Hypothalamus (tissue), 51 donors: ENCODE results near the gene DCUN1D3.

ENCODE experiments used
- DNase-seq, 51 donors: peaks; one replicate each; lab custom pipeline; 2025; lab: John Stamatoyannopoulos, UW

Gene DCUN1D3

GRCh38 chr16:20894388-20894787 is 5.8 kb downstream of the DCUN1D3 start:
- no peak for DNase-seq

- DNase-seq, result no peak
Measured at GRCh38 chr16:20889625-20890275, 10.4 kb downstream of the DCUN1D3 start.

- DNase-seq, result no peak
Measured at GRCh38 chr16:20887207-20887606, 13.0 kb downstream of the DCUN1D3 start.

DNA sequence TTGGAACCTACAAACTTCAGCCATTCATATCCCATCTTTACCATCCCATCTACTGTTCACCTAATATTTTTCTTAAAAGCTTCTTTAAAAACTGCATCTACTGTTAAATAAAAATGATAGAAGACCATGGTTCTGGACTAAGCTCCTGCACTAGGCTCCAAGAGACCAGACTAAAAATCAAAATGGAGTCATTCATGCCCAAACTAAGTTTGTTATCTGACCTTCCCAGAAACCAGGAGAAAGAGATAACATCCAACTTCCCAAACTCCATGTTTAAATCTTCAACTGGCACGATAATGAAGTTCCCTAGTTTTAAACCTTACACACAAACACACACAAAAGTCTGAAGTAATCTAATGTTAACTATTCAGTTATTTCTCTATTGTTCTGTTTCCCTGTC is 13.8 kb downstream of the DCUN1D3 start:
- DNase-seq, result no peak

DNA sequence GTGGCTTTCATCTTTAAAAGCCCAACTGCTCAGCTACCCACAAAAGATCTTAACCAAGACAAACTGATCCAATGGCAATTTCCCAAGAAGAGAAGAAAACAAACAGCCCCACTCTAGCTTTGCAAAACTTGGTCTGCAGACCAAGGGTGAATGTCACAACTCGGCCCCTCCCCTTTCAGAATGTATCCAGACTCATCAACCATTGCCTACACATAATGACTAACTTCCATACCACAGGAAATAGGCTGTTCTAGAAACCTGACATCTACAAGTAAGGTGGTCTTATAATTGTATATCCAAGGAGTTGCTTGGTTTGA is 16.0 kb downstream of the DCUN1D3 start:
- DNase-seq, result no peak

- no peak for DNase-seq
Measured at GRCh38 chr16:20883554-20884239, 16.5 kb downstream of the DCUN1D3 start.

GRCh38 chr16:20881503-20881878 is 18.7 kb downstream of the DCUN1D3 start:
- no peak for DNase-seq

DNA sequence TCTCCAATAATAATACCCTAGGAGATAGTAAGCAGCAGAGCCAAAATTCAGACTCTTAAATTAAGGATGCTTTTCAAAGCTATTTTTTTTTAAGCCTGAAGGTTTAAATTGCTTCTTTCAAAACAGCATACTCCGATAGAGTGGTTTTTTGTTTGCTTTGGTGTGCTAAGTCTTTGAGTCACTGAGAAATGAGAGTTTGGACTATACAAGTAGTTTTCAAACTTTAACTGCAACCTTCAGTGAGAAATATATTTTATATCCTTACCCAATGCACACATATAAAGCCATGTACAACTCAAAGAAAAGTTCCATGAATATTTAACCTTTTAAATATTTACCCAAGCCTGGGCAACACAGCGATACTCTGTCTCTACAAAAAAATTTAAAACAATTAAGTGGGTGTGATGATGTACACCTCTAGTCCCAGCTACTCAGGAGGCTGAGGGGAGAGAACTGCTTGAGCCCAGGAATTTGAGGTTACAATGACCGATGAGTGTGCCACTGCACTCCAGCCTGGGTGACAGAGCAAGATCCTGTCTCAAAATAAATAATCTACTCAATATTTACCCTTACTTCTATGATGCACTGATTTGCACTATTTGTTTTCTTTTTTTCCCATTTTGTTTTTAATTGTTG is 19.2 kb downstream of the DCUN1D3 start:
- DNase-seq, result no peak

GRCh38 chr16:20879175-20880040 is 20.8 kb downstream of the DCUN1D3 start:
- DNase-seq, result peak in 1 of 51 donors; percentile 41

- DNase-seq, result no peak
Measured at GRCh38 chr16:20878682-20879147, 21.4 kb downstream of the DCUN1D3 start.

DNA sequence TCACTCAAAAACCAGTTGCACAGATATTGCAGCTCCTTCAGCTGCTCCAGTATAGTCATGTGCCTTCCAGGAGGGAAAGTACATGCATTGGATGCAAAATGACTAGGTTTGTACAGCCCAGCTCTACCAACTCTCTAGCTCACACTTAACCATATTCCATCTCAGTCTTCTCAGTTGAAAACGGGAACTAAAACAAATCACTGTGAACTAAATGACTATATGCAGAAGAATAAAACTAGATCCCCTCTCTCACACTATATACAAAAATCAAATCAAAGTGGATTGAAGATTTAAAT is 24.9 kb downstream of the DCUN1D3 start:
- no peak for DNase-seq

GRCh38 chr16:20874088-20874581 is 26.0 kb downstream of the DCUN1D3 start:
- DNase-seq, result no peak

- DNase-seq, result no peak
Measured at GRCh38 chr16:20873331-20873730, 26.8 kb downstream of the DCUN1D3 start.

DNA sequence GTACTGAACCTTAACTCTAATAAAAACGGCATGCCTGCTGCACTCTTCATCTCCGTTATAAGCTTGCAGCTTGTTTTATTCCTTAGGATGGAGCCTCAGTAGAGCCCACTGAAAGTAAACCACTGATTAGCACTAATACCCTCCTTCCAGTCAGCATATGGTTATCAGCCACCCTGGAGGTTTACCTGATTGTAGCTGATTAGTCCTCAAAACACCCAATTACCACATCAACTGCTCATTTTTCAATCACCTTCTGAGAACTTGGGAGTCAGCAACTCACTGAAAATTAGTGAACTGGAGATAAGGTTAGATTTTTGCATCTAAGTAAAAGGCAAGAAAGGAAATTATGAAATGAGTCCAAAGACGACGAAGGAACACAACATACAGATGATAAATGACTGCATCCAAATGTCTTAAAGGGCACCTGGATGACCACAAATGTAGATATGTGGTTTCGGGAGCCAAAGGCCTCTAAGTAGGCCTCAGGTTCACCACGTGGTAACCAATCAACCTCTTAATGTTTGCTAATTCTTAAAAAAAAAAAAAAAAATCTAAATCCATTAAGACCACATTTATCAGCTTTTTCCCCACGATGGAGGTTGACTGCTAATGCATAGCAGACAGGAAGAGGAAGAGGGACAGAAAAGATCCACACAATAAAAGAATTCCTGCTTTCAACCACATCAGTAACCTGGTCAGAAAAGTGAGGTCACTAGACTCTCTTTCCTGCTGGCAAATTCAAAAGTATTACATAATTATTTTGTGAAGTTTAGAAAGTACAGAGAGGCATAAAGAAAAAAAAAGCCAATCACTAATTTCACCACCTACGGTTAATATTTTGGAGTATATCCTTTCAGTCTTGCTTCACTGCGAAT is 28.0 kb downstream of the DCUN1D3 start:
- DNase-seq, result no peak

- no peak for DNase-seq
Measured at GRCh38 chr16:20871258-20871657, 28.9 kb downstream of the DCUN1D3 start.

- DNase-seq, result no peak
Measured at GRCh38 chr16:20870122-20870820, 29.9 kb downstream of the DCUN1D3 start.

DNA sequence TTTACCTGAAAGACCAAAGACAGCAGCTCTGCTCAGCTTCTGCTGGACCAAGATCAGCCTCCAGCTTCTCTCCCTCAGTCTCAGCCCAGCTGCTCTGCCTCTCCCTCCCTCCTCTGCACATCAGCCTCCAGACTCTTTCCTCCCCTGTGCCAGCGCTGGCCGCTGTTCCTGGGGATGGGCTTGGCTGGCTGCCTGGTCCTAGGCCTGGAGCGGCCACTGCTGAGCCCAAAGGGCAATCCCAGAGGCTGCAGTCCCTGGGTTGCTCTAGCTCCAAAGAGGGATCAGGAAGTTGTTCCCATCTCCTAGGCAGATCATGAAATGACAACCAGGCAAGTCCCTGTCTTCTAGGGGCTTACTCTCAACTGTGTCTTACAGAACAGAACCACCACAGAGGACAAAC is 31.3 kb downstream of the DCUN1D3 start:
- peak in 49 of 51 donors; percentile 5 to 90 (median 62) for DNase-seq

DNA sequence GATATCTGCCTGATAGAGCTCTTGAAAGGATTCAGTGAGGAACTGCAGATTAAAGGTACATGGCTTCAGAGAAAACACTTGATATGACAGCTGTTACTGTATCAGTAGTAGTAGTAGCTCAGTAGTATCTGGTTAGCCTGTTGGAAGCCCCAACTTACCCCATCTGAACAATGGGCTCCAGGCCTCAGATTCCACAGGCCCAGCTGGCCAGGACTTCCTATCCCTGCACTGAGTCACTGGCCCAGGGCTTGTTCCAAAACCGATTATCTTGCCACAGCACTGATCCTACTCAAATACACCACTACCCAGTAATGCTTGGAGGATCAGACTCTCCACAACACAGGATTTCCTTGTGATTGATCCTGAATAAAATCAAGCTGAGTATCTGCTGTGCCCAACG is 32.6 kb downstream of the DCUN1D3 start:
- no peak for DNase-seq

GRCh38 chr16:20866801-20867200 is 33.4 kb downstream of the DCUN1D3 start:
- no peak for DNase-seq
